HCT116 (cell line): ENCODE data around the gene PFDN2.

Experiments
- CBX3 ChIP-seq: IDR thresholded peaks from 2 replicates; pipeline ENCODE4 v1.6.1; 2012; ENCODE audit warnings: low read depth
- CEBPB ChIP-seq: IDR thresholded peaks from 2 replicates; pipeline ENCODE4 v1.6.1; 2012; ENCODE audit warnings: low read depth
- EZH2 ChIP-seq: fragments of 200-600 bp; sonication (generic); IDR thresholded peaks from 2 replicates; pipeline ENCODE4 v1.6.1; 2017; ENCODE audit warnings: antibody characterized with exemption, mixed run types
- POLR2AphosphoS5 ChIP-seq: IDR thresholded peaks from 2 replicates; pipeline ENCODE4 v1.6.1; 2011; ENCODE audit warnings: mild to moderate bottlenecking, low read depth, low read length, moderate library complexity
- REST ChIP-seq: IDR thresholded peaks from 2 replicates; pipeline ENCODE4 v1.6.1; 2012; ENCODE audit warnings: low read depth
- TCF7L2 ChIP-seq: IDR thresholded peaks from 2 replicates; pipeline ENCODE4 v1.7.0; 2011; ENCODE audit warnings: borderline replicate concordance, inconsistent platforms; ENCODE audit not compliant: insufficient read depth, insufficient read length; ENCODE audit errors: extremely low read depth
- ZFX ChIP-seq: fragments of 450-650 bp; IDR thresholded peaks from 2 replicates; pipeline ENCODE4 v1.6.1; 2017
- TF ChIP-seq, protein P1 (sequence below), 3 experiments: fragments of 200-600 bp in 1 of 3; sonication (generic) in 1 of 3; IDR thresholded peaks in 2 of 3; conservative IDR thresholded peaks in 1 of 3; 2 replicates each; pipeline ENCODE4 v1.5.1; 2012 to 2017; ENCODE audit warnings: low read depth in 2 of 3, low read length in 2 of 3, antibody characterized with exemption in 1 of 3, borderline replicate concordance in 1 of 3, control low read depth in 1 of 3, mild to moderate bottlenecking in 1 of 3, mixed read lengths in 1 of 3, mixed run types in 1 of 3, moderate library complexity in 1 of 3; ENCODE audit not compliant: insufficient read depth in 1 of 3
- TF ChIP-seq, protein P2 (sequence below): IDR thresholded peaks from 2 replicates; pipeline ENCODE4 v1.6.1; 2012

DNA sequence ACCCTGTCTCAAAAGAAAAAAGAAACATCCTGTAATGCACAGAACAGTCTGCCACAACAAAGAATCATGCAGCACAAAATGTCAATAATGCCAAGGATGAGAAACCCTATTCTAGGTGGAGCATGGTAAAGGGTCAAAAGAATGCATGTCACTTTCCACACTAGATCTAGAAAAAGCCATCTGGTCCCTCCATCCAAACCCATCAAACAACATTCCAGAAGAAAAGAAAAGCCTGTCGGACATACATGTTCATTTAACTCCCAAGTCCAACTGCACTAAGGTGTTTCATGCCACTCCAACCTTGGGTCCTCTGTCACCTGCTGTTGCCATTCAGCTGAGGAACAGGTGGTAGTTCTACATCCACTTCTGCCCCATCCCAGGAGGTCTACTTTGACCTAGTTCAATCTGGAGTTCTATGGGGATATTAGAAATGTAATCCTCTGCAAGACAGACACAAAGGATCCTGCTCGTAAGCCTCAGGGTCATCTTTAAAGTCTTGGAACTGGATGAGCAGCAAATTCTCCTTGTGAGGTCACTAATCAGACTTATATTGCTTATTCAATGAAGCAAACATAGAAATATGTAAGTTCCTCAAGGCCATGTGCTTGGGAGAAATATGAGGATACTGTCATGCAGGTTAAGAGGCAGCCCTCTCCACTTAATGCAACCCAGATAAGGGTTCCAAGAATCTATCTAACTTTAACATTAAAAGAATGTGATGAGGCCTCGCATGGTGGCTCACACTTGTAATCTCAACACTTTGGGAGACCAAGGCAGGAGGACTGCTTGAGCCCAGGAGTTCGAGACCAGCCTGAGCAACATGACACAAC is 11.0 kb upstream of the PFDN2 start:
- TF ChIP-seq, protein P1, sequence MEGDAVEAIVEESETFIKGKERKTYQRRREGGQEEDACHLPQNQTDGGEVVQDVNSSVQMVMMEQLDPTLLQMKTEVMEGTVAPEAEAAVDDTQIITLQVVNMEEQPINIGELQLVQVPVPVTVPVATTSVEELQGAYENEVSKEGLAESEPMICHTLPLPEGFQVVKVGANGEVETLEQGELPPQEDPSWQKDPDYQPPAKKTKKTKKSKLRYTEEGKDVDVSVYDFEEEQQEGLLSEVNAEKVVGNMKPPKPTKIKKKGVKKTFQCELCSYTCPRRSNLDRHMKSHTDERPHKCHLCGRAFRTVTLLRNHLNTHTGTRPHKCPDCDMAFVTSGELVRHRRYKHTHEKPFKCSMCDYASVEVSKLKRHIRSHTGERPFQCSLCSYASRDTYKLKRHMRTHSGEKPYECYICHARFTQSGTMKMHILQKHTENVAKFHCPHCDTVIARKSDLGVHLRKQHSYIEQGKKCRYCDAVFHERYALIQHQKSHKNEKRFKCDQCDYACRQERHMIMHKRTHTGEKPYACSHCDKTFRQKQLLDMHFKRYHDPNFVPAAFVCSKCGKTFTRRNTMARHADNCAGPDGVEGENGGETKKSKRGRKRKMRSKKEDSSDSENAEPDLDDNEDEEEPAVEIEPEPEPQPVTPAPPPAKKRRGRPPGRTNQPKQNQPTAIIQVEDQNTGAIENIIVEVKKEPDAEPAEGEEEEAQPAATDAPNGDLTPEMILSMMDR (IDR thresholded peaks at IDR 0.05 in 2 of 3, conservative IDR thresholded peaks at IDR 0.05 in 1 of 3; ENCODE audit: borderline replicate concordance in 1 of 3, insufficient read depth in 1 of 3, low read depth in 2 of 3, low read length in 2 of 3) = no peak
- TF ChIP-seq POLR2AphosphoS5 (no peak), TCF7L2 (no peak), REST (no peak), CEBPB (no peak), CBX3 (no peak), ZFX (no peak), EZH2 (no peak)
- TF ChIP-seq, protein P2, sequence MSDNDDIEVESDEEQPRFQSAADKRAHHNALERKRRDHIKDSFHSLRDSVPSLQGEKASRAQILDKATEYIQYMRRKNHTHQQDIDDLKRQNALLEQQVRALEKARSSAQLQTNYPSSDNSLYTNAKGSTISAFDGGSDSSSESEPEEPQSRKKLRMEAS = no peak
